Loucy (cell line): ENCODE results near the gene RABGAP1.

Source experiments
- H2AFZ ChIP-seq: fragments of 200-600 bp; sonication (generic); 2 replicates; pipeline ENCODE4 v1.6.0; 2016; ENCODE audit warnings: antibody characterized with exemption, mild to moderate bottlenecking, low read length, moderate library complexity
- H3F3A ChIP-seq: fragments of 200-600 bp; 2 replicates; pipeline ENCODE4 v1.6.0; 2016; ENCODE audit warnings: antibody characterized with exemption, low read depth, mild to moderate bottlenecking
- H3K27me3 ChIP-seq: fragments of 200-600 bp; sonication (generic); 2 replicates; pipeline ENCODE4 v1.6.1; 2014; ENCODE audit warnings: low read length, mild to moderate bottlenecking; ENCODE audit not compliant: insufficient read depth, poor library complexity, severe bottlenecking
- H3K36me3 ChIP-seq: fragments of 200-600 bp; sonication (generic); 2 replicates; pipeline ENCODE4 v1.6.1; 2016; ENCODE audit warnings: low read length; ENCODE audit not compliant: insufficient read depth
- H3K4me1 ChIP-seq: fragments of 200-600 bp; sonication (generic); 2 replicates; pipeline ENCODE4 v1.5.1; 2014; ENCODE audit warnings: low read length, mild to moderate bottlenecking; ENCODE audit not compliant: insufficient read depth, poor library complexity, severe bottlenecking
- H3K4me2 ChIP-seq: fragments of 200-600 bp; sonication (generic); 2 replicates; pipeline ENCODE4 v1.6.0; 2014; ENCODE audit warnings: antibody characterized with exemption, low read length, low read depth, mild to moderate bottlenecking; ENCODE audit not compliant: poor library complexity, severe bottlenecking
- H3K4me3 ChIP-seq: fragments of 200-600 bp; sonication (generic); 2 replicates; pipeline ENCODE4 v1.5.1; 2014; ENCODE audit warnings: low read length, mild to moderate bottlenecking, mixed read lengths; ENCODE audit not compliant: poor library complexity, severe bottlenecking
- H3K79me2 ChIP-seq: fragments of 200-600 bp; sonication (generic); 2 replicates; pipeline ENCODE4 v1.6.1; 2014; ENCODE audit warnings: low read length; ENCODE audit not compliant: insufficient read depth
- H3K9ac ChIP-seq: fragments of 200-600 bp; sonication (generic); 2 replicates; pipeline ENCODE4 v1.6.0; 2014; ENCODE audit warnings: mild to moderate bottlenecking, low read depth, low read length, moderate library complexity; ENCODE audit not compliant: poor library complexity, severe bottlenecking
- H3K9me2 ChIP-seq: fragments of 200-600 bp; sonication (generic); replicated peaks from 2 replicates; pipeline ENCODE4 v1.6.1; 2016; ENCODE audit warnings: low read depth, low read length, mixed read lengths
- H3K9me3 ChIP-seq: fragments of 200-600 bp; sonication (generic); 2 replicates; pipeline ENCODE4 v1.6.1; 2014; ENCODE audit warnings: mild to moderate bottlenecking, antibody characterized with exemption, low read length, low read depth; ENCODE audit not compliant: insufficient read depth
- H4K20me1 ChIP-seq: fragments of 200-600 bp; sonication (generic); 2 replicates; pipeline ENCODE4 v1.6.0; 2014; ENCODE audit warnings: antibody characterized with exemption, low read length, mild to moderate bottlenecking; ENCODE audit not compliant: insufficient read depth, poor library complexity, severe bottlenecking
- CTCF ChIP-seq: fragments of 200-600 bp; sonication (generic); conservative IDR thresholded peaks from 2 replicates; pipeline ENCODE4 v1.5.1; 2014; ENCODE audit warnings: mild to moderate bottlenecking, antibody characterized with exemption, low read length
- EZH2phosphoT487 ChIP-seq: fragments of 200-600 bp; IDR thresholded peaks from 2 replicates; pipeline ENCODE4 v1.6.1; 2018; ENCODE audit warnings: antibody characterized with exemption, mild to moderate bottlenecking, moderate library complexity, borderline replicate concordance

The RABGAP1 gene

GRCh38 chr9:122975196-122975595 is 34.4 kb downstream of the RABGAP1 start:
- TF ChIP-seq EZH2phosphoT487 (no peak), CTCF (no peak)

GRCh38 chr9:122978601-122979000 is 37.8 kb downstream of the RABGAP1 start:
- Histone ChIP-seq H2AFZ (no peak overlapping the region), H3K9me3 (no peaks in the 10 kb centered on the region), H3K27me3 (no peaks in the 10 kb centered on the region), H3F3A (no peaks in the 10 kb centered on the region), H3K9me2 (no peaks in the 10 kb centered on the region), H3K4me3 (no peak overlapping the region), H3K79me2 (peaks cover 5% of the 10 kb centered on the region; the same call in 1 of the 2 replicates), H3K4me2 (no peak overlapping the region), H3K36me3 (no peaks in the 10 kb centered on the region; the same call in 1 of the 2 replicates), H4K20me1 (no peaks in the 10 kb centered on the region), H3K4me1 (peaks cover 6% of the 10 kb centered on the region), H3K9ac (no peak overlapping the region)
- TF ChIP-seq CTCF: no peak
- no peak for TF ChIP-seq EZH2phosphoT487

More at GRCh38 chr9:122975196-122975595, 34.4 kb downstream of the RABGAP1 start:
- Histone ChIP-seq H3K9me3 (no peaks in the 10 kb centered on the region), H3K4me3 (no peak overlapping the region), H4K20me1 (no peaks in the 10 kb centered on the region), H3K79me2 (no peaks in the 10 kb centered on the region), H3K9me2 (no peaks in the 10 kb centered on the region), H3K27me3 (no peaks in the 10 kb centered on the region), H3K9ac (no peak overlapping the region), H3K4me2 (no peak overlapping the region), H3K36me3 (peaks cover 4% of the 10 kb centered on the region; the same call in 1 of the 2 replicates), H3K4me1 (peaks cover 6% of the 10 kb centered on the region), H3F3A (no peaks in the 10 kb centered on the region), H2AFZ (no peak overlapping the region)

GRCh38 chr9:122986010-122986409 is 45.2 kb downstream of the RABGAP1 start:
- no peaks in the 10 kb centered on the region for H3K9me2 ChIP-seq
- no peak overlapping the region for H2AFZ ChIP-seq
- no peaks in the 10 kb centered on the region for H3K27me3 ChIP-seq
- peaks cover 5% of the 10 kb centered on the region; the same call in 1 of the 2 replicates for H3K79me2 ChIP-seq
- H4K20me1 ChIP-seq: no peaks in the 10 kb centered on the region
- H3K4me1 ChIP-seq: no peaks in the 10 kb centered on the region
- no peak overlapping the region for H3K4me2 ChIP-seq
- peaks cover 45% of the 10 kb centered on the region for H3K36me3 ChIP-seq
- H3K4me3 ChIP-seq: no peak overlapping the region
- no peak for TF ChIP-seq EZH2phosphoT487
- no peak for TF ChIP-seq CTCF
- H3F3A ChIP-seq: no peaks in the 10 kb centered on the region
- no peaks in the 10 kb centered on the region for H3K9me3 ChIP-seq
- H3K9ac ChIP-seq: no peak overlapping the region
